Astrocyte of the spinal cord (primary cell): ENCODE measurements around the gene NDUFS3.
A peak's percentile ranks its signal among the peaks of the same experiment; 100 is the strongest.

Source experiments
- DNase-seq: peaks from one replicate; pipeline ENCODE4 v3.0.0; 2011; ENCODE audit warnings: low read depth, low spot score
- H3K4me3 ChIP-seq: 2 replicates; pipeline ENCODE4 v1.5.1; 2011; ENCODE audit warnings: low read depth, mild to moderate bottlenecking, low read length, moderate library complexity
- in situ Hi-C: cut with HindIII; loops from 2 replicates; pipeline ENCODE4 v1.10.0; 2017; ENCODE audit warnings: low sequenced_read_pairs
- TF ChIP-seq, protein P1 (sequence below): IDR thresholded peaks from 2 replicates; pipeline ENCODE4 v1.5.1; 2012; ENCODE audit warnings: low read depth, mild to moderate bottlenecking, low read length, inconsistent platforms

NDUFS3 gene

DNA sequence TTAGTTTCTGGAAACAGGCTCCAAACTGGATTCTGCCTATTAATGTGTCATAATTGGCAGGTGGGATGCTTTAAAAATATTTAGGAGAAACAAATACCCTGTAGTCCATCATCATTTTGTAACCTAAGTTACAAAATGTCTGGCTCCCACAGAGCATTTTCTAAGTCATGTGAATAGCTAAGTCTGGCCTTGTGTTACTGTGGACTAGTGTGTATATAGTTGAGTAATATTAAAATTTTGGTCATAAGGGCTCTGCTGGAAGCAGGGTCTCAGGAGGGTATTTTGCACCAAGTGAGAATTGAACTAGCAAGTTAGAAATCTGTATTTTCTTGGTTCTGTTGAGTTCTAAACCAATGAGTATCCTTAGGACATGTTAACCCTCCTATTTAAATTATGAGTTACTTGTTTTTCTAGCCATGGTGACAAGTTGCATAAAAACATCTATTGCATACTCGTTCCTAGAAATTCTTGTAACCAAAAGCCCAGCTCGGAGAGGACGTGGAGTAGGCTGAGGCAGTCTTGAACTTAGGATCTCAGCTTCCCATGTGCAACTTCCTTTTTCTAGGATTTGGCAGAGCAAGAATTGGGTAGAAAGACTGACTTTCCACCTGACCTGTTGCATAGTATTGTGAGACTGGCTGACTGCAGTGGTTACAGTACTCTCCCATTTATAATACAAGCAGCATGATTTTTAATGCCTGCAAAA, 8.1 kb upstream of the NDUFS3 start:
- in situ Hi-C loops, result no loop called here
- DNase-seq, result no peak
- TF ChIP-seq, protein P1, sequence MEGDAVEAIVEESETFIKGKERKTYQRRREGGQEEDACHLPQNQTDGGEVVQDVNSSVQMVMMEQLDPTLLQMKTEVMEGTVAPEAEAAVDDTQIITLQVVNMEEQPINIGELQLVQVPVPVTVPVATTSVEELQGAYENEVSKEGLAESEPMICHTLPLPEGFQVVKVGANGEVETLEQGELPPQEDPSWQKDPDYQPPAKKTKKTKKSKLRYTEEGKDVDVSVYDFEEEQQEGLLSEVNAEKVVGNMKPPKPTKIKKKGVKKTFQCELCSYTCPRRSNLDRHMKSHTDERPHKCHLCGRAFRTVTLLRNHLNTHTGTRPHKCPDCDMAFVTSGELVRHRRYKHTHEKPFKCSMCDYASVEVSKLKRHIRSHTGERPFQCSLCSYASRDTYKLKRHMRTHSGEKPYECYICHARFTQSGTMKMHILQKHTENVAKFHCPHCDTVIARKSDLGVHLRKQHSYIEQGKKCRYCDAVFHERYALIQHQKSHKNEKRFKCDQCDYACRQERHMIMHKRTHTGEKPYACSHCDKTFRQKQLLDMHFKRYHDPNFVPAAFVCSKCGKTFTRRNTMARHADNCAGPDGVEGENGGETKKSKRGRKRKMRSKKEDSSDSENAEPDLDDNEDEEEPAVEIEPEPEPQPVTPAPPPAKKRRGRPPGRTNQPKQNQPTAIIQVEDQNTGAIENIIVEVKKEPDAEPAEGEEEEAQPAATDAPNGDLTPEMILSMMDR, result no peak
- H3K4me3 ChIP-seq, result no peak overlapping the region

- in situ Hi-C loops, result no loop called here
- no peak for DNase-seq
- no peak overlapping the region for H3K4me3 ChIP-seq
- TF ChIP-seq, protein P1, result no peak
Observed at GRCh38 chr11:47571357-47571729, 7.5 kb upstream of the NDUFS3 start.

DNA sequence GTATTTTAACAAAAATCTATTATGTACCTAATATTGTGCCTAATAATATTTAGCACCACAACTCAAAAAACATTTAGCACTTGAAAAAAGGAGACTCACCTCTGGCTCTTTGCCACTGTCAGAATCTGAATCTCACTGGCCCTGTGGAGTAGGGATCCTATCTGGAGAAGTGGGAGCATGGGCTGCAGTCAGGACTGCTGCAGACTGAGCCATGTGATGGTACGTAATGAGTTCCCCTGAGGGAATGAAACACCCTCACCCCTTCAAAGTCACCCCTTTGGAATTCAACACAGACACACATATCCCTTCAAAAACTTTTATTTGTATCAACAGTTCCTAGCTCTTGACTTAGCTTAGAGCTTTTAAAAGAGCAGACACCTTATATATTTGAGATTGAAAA, 7.0 kb upstream of the NDUFS3 start:
- peak; percentile 29 for DNase-seq
- in situ Hi-C loops, result no loop called here
- H3K4me3 ChIP-seq, result no peak overlapping the region
- TF ChIP-seq, protein P1, result no peak

GRCh38 chr11:47572715-47573255, 6.1 kb upstream of the NDUFS3 start:
- DNase-seq, result peak; percentile 33
- in situ Hi-C loops, result no loop called here
- TF ChIP-seq, protein P1, result no peak
- no peak overlapping the region for H3K4me3 ChIP-seq

- TF ChIP-seq, protein P1, result no peak
- in situ Hi-C loops, result no loop called here
- no peak overlapping the region for H3K4me3 ChIP-seq
- no peak for DNase-seq
Observed at GRCh38 chr11:47573321-47573720, 5.6 kb upstream of the NDUFS3 start.

- in situ Hi-C loops, result no loop called here
- H3K4me3 ChIP-seq, result no peak overlapping the region
- no peak for DNase-seq
- TF ChIP-seq, protein P1, result no peak
Observed at GRCh38 chr11:47577460-47578041, 1.3 kb upstream of the NDUFS3 start.
